Osteoblast (primary cell): ENCODE results near the gene MAPKAP1. TPM values are rescaled to one million over a fixed set of nuclear protein-coding genes. Genes with fewer than 3 reads are reported as not detected.

Source experiments
- DNase-seq: peaks from one replicate; pipeline ENCODE4 v3.0.0; 2011; ENCODE audit warnings: low spot score, mixed read lengths; ENCODE audit not compliant: insufficient read length; ENCODE audit errors: missing footprints
- H2AFZ ChIP-seq: 2 replicates; pipeline ENCODE4 v1.6.0; 2011; ENCODE audit warnings: mild to moderate bottlenecking, low read length
- H3K27ac ChIP-seq: 2 replicates; pipeline ENCODE4 v1.5.1; 2011; ENCODE audit warnings: mild to moderate bottlenecking, low read depth, low read length, moderate library complexity
- H3K27me3 ChIP-seq: 2 replicates; pipeline ENCODE4 v1.6.0; 2012; ENCODE audit warnings: mild to moderate bottlenecking, control low read depth, inconsistent platforms, low read length, moderate library complexity; ENCODE audit not compliant: insufficient read depth
- H3K36me3 ChIP-seq: 2 replicates; pipeline ENCODE4 v1.5.1; 2011; ENCODE audit warnings: mild to moderate bottlenecking, low read length, control low read depth, moderate library complexity; ENCODE audit not compliant: insufficient read depth
- H3K4me1 ChIP-seq: 2 replicates; pipeline ENCODE4 v1.5.1; 2011; ENCODE audit warnings: mild to moderate bottlenecking, low read length, control low read depth, moderate library complexity; ENCODE audit not compliant: insufficient read depth
- H3K4me2 ChIP-seq: 2 replicates; pipeline ENCODE4 v1.6.0; 2011; ENCODE audit warnings: mild to moderate bottlenecking, low read length; ENCODE audit not compliant: insufficient read depth
- H3K4me3 ChIP-seq: fragments of 200-600 bp; sonication (generic); 3 replicates; pipeline ENCODE4 v1.5.1; 2012; ENCODE audit warnings: mild to moderate bottlenecking, low read length, inconsistent platforms; ENCODE audit not compliant: insufficient read depth
- H3K79me2 ChIP-seq: 2 replicates; pipeline ENCODE4 v1.6.0; 2012; ENCODE audit warnings: mild to moderate bottlenecking, low read length, control low read depth, inconsistent platforms; ENCODE audit not compliant: insufficient read depth
- H3K9me3 ChIP-seq: 2 replicates; pipeline ENCODE4 v1.5.1; 2011; ENCODE audit warnings: low read depth, low read length, control low read depth
- H4K20me1 ChIP-seq: 2 replicates; pipeline ENCODE4 v1.6.0; 2012; ENCODE audit warnings: mild to moderate bottlenecking, low read length, control low read depth; ENCODE audit not compliant: insufficient read depth
- CTCF ChIP-seq: IDR thresholded peaks from 2 replicates; pipeline ENCODE4 v1.5.1; 2011; ENCODE audit warnings: mild to moderate bottlenecking, low read depth, low read length, moderate library complexity; ENCODE audit errors: extremely low read depth
- total RNA-seq: library from RNA; depleted of rRNA; stranded (reverse); fragments of >200 nt; gene quantifications from 2 replicates; pipeline ENCODE4 v1.2.3, GENCODE V29; 2012

Gene MAPKAP1
- total RNA-seq, 1 donor = 72.4 TPM

GRCh38 chr9:125655691-125656410, 51.2 kb downstream of the MAPKAP1 start:
- Histone ChIP-seq H3K79me2 (peaks cover 65% of the 10 kb centered on the region), H3K9me3 (no peaks in the 10 kb centered on the region), H3K27ac (peak overlapping the region; percentile 72), H3K36me3 (peaks cover 5% of the 10 kb centered on the region), H4K20me1 (no peaks in the 10 kb centered on the region), H2AFZ (no peak overlapping the region), H3K4me2 (peak overlapping the region; percentile 41), H3K27me3 (no peaks in the 10 kb centered on the region), H3K4me1 (peaks cover 42% of the 10 kb centered on the region), H3K4me3 (no peak overlapping the region)
- no peak for TF ChIP-seq CTCF
- DNase-seq = no peak

GRCh38 chr9:125655066-125655633, 51.9 kb downstream of the MAPKAP1 start:
- no peaks in the 10 kb centered on the region for H4K20me1 ChIP-seq
- no peak overlapping the region for H2AFZ ChIP-seq
- H3K9me3 ChIP-seq = no peaks in the 10 kb centered on the region
- no peak overlapping the region for H3K4me3 ChIP-seq
- no peaks in the 10 kb centered on the region for H3K27me3 ChIP-seq
- TF ChIP-seq CTCF = no peak
- peaks cover 5% of the 10 kb centered on the region for H3K36me3 ChIP-seq
- H3K4me2 ChIP-seq = peak overlapping the region; percentile 41
- peaks cover 65% of the 10 kb centered on the region for H3K79me2 ChIP-seq
- H3K4me1 ChIP-seq = peaks cover 44% of the 10 kb centered on the region
- peak overlapping the region; percentile 72 for H3K27ac ChIP-seq
- no peak for DNase-seq

GRCh38 chr9:125654121-125654520, 52.9 kb downstream of the MAPKAP1 start:
- H4K20me1 ChIP-seq = no peaks in the 10 kb centered on the region
- H3K79me2 ChIP-seq = peaks cover 68% of the 10 kb centered on the region
- no peak overlapping the region for H3K4me3 ChIP-seq
- H3K4me2 ChIP-seq = no peak overlapping the region
- no peak for TF ChIP-seq CTCF
- no peak overlapping the region for H3K27ac ChIP-seq
- no peak overlapping the region for H2AFZ ChIP-seq
- H3K36me3 ChIP-seq = peaks cover 5% of the 10 kb centered on the region
- peaks cover 44% of the 10 kb centered on the region for H3K4me1 ChIP-seq
- DNase-seq = no peak
- H3K9me3 ChIP-seq = no peaks in the 10 kb centered on the region
- no peaks in the 10 kb centered on the region for H3K27me3 ChIP-seq

GRCh38 chr9:125653325-125653724, 53.7 kb downstream of the MAPKAP1 start:
- DNase-seq = no peak
- H4K20me1 ChIP-seq = no peaks in the 10 kb centered on the region

More at GRCh38 chr9:125653325-125653724, 53.7 kb downstream of the MAPKAP1 start:
- H3K4me1 ChIP-seq = peaks cover 49% of the 10 kb centered on the region
- H3K27me3 ChIP-seq = no peaks in the 10 kb centered on the region
- H3K4me2 ChIP-seq = no peak overlapping the region
- no peaks in the 10 kb centered on the region for H3K9me3 ChIP-seq
- peaks cover 70% of the 10 kb centered on the region for H3K79me2 ChIP-seq
- no peak overlapping the region for H3K4me3 ChIP-seq
- H3K36me3 ChIP-seq = peaks cover 5% of the 10 kb centered on the region
- H3K27ac ChIP-seq = no peak overlapping the region
- TF ChIP-seq CTCF = no peak
- H2AFZ ChIP-seq = no peak overlapping the region
